ENCODE data around the gene PMFBP1.

Gene PMFBP1

DNA sequence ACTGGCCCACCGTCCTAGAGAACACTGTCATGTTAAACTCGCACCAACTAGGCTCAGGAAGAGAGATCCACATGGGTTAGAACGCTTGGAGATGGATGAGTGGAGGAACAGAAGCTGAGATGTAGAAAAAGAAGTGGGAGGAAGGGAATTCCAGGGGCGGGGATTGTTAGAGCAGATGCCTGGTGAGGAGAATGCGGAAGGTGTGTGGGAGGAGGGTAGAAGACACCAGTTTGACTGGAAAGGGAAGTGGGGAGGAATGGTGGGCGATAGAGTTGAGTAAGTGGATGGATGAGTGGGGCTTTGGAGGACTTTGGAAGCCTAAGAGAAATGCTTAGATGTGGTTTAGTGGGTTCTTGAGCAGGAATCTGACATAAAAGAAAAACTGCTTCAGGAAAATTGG is 40.9 kb downstream of the PMFBP1 start:
- no peak for DNase-seq (ENCODE audit: low read depth in 2 of 2)

DNA sequence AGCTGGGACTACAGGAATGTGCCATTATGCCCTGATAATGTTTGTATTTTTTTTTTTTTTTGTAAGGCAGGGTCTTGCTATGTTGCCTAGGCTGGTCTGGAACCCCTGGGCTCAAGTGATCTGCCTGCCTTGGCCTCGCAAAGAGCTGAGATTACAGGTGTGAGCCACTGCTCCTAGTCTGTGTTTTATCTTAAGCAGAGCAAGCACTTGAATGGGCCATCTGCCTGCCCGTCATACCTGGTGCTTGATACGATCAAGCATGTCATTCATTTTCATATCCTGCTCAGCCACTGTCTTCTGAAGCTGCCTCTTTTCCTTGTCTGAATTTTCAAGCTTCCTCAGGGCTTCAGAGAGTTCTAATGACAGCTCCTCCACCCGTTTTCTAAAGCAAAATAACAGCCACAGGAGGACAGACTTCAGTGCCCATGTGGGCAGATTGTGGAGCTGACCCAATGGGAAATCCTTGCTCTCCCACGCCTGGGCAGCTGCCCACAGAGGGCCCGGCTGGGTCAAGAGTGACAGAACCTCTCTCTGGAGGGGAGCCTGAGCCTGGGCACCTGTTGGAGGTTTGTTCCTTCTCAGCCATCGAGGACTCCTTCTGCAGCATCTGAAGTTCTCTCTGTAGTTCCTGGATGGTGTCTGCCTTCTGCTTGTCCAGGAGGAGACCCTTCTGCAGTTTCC is 41.8 kb downstream of the PMFBP1 start:
- DNase-seq (ENCODE audit: low read depth in 2 of 2): no peak

DNA sequence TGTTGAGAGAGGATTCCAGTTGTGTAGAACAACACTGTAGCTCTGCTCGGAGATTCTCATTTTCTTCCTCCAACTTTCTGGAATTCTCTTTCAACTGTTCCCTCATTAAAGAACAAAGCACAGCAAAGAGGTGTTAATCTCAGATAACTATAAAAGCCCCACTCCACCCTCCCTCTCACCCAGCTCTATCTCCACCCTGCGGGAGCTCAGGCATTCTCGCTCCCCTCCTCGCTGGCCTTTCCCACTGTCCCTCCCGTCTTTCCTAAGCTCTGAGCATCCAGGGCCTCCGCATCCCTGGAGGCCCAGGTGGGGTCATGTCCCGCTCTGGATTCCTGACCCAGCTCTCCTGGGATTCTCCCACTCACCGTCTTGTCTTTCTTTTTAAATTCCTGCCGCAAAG is 43.3 kb downstream of the PMFBP1 start:
- no peak for DNase-seq (ENCODE audit: low read depth in 2 of 2)

DNA sequence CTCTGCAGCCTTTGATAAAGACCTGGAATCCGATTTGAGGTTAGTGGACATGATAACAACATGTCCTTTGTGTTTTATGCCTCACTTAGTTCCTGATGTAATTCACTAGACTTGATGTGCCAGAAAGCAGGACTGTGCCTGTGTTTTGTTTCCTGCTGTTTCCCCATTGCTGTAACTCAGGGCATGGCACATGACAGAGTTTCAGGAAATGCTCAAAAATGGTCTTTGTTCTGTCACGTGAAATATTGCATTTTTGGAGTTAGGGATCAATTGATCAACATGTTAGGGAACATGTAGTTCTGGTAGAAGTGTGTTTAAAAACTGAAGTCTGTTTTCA is 45.6 kb downstream of the PMFBP1 start:
- DNase-seq (ENCODE audit: low read depth in 2 of 2): no peak

DNA sequence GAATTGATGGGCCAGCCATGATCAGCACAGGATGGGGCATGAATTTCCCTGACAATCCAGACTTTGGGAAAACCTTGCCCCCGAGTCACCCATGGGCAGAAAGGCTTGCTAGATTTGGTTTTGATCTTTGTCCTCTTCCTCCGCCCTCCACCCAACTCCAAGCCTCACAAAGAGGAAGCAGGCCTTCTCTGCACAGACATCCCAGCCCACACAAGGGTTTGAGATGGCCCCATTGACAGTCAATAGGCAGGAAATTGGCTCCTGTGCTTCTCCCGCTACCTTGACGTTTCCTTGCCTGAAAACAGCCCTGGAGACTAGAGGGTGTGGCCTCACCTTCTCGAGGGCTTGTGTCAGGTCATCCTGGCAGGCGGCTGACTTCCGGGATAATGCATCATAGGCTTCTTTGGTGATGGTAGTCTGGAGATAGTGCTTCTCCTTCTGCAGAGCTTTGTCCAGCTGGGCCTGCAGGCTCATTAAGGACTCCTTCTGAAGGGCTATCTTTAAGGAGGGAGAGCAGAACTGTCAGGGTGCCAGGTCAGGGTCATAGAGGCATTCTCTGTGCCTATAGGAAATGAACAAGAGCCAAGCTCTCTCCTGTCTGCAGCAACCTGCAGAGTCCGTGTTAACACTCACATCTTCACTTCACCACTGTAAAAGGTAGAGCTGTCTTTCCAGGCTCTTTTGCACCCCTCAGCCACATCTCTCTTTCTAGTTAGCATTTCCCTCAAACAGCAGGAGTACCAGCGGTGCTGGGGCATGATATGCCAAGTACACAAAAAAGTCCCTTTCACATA is 46.1 kb downstream of the PMFBP1 start:
- no peak for DNase-seq (ENCODE audit: low read depth in 2 of 2)

DNA sequence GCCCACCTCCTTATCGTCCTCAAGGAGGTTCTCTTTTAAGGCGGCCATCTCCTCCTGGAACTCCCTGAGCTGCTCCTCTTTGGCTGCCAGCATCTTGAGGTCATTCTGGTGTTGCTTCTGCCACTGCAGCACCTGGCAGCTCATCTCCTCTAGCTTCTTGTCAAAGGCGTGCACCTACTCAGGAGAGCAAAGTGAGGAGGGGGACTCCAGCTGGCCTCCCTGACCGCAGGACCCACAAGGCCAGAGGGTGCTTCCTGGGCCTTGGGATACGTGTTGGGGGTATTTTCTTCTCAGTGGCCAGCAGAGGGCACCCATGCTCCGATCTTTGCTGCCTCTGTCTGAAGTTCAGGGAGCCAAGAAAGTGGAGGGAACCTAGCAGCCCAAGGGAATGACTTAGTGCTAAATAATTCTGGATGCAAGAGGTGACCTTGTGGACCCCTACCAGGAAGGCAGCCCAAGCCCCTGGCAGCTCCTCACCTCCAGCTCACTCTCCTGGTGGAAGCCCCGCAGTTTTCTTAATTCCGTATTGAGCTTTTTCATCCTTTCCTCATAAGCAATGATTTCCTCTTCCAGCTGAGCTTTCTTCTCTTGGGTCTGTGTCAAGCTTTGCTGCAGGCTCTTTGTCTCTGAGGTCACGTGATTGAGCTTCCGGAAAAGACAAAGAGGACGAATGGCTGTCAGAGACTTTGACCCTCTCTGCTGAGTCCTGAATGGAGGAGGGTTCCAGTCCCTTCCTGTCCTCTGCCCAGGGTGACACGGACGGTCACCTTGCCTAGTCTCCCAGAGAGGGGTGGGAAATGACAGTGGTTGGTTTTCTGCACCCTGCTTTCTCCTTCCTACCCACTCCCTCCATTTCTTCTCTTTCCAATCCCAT is 47.0 kb downstream of the PMFBP1 start:
- DNase-seq (ENCODE audit: low read depth in 2 of 2): peak; percentile 29 to 39

DNA sequence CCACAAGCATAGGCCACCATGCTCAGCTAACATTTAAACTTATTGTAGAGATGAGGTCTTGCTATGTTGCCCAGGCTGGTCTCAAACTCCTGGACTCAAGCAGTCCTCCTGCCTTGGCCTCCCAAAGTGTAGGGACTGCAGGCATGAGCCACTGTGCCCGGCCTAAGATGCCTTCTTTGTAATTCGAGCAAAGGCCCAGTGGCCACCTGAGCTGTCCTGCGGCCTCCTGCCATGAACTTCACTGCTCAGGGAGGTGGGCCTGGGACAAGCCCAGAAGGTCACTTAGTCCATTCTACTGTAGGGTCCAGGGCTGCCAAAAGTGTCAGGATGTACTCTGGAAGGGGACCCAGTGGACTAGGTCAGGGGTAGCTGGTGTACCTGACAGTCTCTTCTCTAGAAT is 47.8 kb downstream of the PMFBP1 start:
- DNase-seq (ENCODE audit: low read depth in 2 of 2): no peak

DNA sequence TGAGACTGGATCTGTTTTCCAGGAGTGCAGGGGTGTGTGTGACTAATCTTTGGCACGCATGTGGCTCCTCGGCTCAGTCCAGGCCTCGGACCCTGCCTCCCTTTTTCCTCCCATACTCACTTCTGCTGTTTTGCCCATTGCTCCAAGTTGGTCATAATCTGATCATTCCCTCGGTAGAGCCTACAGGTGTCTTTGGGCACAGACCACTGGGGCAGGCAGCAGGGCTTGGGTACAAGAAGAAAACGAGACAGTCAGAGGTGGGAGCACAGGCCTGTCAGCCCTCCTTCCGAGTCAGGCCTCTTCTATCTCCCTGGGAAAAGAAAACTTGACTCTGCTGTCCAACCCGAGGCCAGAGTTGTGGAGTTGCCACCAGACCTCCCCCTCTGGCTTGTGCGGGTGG is 48.5 kb downstream of the PMFBP1 start:
- DNase-seq (ENCODE audit: low read depth in 2 of 2): no peak

DNA sequence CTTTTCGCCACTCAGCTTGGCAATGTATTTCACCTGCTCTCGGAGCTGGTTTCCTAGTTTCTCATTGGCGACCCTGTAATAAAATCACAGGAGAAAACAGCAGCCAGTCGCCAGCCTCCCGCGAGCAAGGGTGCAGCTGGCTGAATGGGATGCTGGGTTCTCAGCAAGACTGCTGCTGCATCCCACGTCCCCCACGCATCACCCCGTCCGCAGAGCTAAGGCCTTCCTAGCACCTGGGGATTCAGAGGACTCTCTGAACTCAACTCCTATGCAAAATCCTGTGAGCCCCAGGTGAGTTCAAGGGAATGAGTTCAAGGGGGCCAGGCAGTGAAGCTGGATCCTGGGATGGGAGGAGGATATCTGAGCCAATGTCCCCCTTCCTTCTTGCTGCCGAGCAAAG is 49.0 kb downstream of the PMFBP1 start:
- DNase-seq (ENCODE audit: low read depth in 2 of 2): no peak

DNA sequence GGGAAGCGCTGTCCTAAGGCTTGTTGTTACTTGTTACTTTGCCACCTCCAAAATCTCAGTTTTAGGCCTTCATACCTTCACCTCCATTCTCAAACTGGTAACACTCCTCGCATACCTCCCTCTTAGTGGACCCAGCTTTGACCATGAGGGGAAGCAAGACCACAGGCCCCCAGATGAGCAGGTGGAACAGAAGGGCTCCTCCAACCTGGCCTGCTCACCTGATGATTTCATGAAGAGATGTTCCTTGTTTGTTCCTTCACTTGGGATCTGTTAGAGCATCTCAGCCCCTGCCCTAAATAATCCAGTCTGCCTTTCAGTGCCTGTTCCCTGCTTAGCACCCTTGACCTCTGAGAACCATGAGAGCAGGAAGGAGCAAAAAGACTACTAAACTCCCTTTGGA is 49.6 kb downstream of the PMFBP1 start:
- DNase-seq (ENCODE audit: low read depth in 2 of 2): no peak

DNA sequence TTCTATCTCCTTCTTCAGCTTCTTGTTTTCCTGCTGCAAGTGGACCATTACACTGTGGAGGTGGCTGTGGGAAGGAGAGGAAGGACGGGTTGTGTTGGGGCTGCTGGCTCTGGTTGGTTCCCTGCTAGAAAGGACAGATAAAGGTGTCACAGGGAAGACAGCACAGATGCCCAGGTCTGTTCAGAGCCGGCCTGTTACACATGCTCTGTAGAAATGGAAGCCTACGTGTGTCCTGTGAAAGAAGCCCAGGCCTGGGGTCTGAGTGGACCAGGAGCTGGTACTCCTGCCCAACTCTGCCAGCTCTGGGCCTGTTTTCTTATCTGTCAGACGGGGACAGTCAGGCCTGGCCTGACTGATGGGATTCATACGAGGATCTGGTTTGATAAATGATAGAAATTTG is 51.9 kb downstream of the PMFBP1 start:
- no peak for DNase-seq (ENCODE audit: low read depth in 2 of 2)

DNA sequence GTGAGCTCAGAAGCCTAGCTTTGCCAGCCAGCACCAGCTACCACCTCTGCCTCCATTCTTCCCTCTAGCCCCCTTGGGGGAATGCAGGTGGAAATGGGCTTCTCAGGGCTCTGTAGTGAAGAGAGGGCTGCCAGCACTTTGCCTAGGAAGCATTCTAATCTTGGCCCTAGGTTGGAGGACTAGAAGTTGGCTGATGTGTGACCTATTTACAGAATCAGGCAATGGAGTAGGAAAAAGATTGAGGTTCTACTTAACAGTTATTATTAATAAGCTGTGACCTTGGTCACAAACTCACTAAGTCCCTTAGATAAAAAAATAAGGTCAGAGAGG is 58.4 kb downstream of the PMFBP1 start:
- no peak for DNase-seq (ENCODE audit: low read depth in 2 of 2)

DNA sequence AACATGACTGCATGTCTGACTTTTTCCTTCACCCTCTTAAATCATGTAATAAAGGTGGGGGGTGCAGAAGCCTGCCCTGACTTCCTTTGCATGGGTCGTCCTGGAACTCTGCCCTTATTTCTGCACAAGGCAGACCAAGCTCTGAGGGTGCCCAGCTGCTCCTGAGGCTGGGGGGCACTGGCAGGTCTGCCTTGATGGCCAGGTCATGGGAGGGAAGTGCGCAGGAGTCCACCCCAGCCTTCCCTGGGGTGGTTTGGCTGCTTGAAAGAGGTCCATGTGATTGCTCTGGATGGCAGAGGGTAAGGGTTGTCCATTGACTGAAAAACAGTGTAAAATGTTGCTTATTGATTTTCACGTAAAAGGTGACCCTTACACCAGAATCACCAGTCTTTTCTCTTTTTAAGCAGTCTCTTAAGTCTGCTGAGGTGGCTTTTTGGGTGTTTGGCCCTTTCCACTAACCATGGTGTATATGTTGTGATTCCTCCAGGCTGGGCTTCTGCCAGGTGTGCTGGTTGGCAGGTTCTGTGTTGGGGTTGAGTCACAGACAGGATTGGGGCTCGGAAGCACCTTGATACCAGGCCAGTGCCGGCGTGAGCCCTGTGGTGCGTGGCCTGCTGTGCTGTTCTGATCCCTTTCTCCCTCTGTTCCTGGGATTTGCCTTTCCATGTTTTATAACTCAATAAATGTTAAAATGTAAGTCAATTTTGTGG is 58.9 kb downstream of the PMFBP1 start:
- DNase-seq (ENCODE audit: low read depth in 2 of 2): no peak

DNA sequence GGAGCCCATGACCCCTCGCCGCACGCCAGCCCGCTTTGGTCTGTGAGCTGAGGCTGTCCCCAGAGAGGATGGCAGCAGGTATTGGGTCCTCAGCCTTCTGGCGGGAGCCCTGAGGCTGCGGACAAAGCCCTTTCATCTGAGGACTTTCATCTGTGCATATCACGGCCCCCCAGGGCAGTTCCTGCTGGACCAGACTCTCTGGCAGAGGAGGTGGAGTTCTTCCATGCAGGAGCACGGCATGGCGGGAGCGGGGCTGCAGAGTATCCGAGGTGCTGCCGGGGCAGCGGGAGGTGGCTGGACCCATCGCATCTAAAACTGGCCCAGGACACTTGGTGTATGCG is 59.5 kb downstream of the PMFBP1 start:
- no peak for DNase-seq (ENCODE audit: low read depth in 2 of 2)

DNA sequence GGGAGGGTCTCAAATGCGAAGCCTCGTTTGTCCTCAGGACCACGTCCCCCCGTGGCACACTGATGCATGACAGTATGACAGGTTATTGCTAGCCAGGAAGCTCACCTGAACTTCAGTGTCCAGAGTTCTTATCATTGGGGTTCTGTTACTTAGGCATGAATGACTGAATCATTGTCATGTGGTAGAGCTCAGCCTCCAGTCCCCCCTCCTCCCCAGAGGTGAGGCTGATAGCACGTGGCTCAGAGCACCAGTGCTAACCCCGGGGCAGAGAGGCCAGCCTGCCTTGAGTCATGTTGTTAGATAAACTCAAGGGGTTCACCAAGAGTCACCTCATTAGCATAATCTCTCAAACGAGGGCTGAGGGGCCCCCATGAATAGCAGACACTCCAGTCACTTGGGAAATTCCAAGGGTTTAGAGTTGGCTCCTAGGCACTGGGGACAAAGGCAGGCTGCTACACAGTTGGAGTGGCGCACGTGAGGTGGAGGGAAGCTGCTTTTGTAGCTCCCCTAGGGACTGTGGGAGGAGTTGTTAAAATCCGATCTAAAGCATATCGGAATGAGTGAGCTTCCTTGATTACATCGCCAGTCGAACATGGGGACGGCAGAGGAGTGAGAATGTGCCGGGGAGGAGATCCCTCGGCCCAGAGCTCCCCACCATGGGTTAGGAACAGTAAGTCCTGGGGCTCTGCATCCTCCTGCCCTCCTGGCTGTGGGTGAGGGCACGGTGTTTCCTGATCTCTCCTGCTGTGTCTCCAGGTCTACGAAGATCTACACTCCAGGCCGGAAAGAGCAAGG is 60.1 kb downstream of the PMFBP1 start:
- DNase-seq (ENCODE audit: low read depth in 2 of 2): no peak

DNA sequence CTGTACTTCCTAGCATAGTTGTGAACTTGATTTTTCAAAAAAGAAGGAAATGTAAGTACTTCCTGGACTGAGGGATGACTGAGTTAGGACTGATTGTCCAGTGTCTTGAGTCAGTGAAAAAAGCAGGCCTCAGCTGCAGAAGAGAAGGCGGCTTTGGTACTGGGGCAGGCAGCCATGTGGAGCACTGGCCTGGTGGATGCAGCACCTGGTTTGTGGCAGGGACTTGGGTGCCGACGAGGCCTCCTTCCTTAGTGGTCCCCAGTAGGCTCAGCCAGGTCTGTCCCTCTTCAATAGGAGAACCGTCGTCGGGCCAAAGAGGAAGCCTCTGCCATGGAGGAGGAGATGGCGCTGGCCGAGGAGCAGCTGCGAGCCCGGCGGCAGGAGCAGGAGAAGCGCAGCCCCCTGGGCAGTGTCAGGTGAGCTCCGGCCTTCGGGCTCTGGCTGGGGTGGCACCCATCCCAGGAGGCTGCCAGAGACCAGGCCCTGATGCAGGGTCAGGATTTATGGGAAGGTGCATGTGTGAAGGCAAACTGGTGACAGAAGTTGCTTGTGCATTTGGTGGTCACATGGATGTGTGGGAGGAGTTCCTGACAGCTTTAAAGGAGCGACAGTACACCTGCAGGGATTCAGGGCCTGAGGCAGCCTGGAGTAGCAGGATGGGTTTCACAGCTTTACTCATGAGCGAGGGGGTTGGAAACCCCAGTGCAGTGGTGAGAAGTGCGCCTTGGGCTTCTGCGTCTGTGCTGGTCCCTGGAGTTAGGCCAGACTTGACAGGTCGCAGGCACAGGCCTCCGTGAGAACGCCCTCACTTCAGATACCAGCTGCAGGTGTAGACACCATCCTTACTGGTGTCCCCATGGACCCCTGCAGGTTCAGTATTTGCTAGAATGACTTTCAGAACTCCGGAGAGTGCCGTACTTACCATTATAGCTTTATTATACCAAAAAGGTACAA is 61.0 kb downstream of the PMFBP1 start:
- DNase-seq (ENCODE audit: low read depth in 2 of 2): no peak

DNA sequence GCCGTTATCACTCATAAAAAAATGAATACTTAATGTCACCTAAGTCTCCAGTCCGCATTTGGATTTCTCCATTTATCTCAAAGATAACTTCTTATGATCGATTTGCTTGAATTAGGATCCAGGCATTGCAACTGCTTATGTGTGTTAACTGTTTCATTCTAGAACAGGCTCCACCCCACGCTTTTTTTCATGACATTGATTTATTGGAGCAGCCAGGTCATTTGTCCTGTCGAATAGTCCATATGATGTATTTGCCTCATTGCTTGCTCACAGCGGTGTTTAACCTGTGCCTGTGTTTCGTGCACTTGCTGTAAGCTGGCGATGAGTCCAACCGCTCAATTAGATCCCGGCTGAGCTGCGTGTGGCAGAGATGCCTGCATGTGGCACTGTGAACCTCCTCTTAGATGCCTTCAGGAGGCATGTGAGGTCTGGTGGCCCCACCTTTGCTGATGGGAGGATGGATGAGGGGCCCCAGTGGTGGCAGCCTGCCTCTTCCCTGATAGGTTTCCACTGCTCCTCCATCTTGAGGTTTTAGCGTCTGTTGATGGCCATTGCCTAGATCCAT is 61.9 kb downstream of the PMFBP1 start:
- no peak for DNase-seq (ENCODE audit: low read depth in 2 of 2)

DNA sequence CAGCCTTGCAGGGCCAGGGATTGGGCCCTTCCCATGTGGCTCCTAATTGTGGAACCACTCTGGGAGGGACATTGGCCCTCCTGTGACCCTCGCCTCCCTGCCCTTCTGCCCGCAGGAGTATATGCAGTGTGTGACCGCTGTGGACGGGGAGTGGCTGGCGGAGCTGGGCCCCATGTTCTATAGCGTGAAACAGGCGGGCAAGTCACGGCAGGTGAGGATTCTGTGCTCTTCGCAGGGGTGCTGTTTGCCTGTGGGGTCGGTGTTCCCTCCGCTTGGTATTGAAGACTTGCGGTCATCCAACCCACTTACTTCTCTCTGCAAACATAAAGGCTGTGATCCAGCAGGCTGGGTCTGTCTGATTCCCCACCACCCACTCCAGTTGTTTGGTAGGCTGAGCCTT is 62.7 kb downstream of the PMFBP1 start:
- no peak for DNase-seq (ENCODE audit: low read depth in 2 of 2)

DNA sequence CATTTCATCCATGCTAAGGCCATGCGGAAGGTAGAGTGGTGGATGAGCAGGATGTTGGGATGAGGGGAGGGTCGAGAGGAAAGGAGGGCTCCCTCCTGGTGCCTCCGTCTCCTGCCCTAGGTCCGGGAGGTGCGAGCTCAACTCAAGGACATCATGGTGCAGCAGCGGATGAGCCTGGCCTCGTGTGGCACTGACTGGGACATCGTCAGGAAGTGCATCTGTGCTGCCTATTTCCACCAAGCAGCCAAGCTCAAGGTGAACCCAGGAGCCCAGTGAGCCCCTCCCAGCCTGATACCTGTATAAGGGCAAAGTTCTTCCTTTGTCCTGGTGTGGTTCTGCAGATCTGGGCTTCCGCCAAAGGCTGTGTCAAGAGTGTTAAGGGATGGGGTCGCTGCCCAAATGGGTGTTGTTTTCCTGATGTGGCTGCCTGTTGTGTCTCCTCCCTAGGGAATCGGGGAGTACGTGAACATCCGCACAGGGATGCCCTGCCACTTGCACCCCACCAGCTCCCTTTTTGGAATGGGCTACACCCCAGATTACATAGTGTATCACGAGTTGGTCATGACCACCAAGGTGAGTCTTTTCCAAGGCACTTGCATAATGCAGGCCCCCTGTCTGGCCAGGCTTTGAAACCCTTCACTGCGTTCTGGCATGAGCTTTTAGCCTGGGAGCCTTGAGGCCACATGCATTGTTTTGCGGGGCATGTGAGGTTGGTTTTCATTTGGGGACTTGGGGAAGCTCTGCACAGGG is 63.4 kb downstream of the PMFBP1 start:
- DNase-seq (ENCODE audit: low read depth in 2 of 2): no peak

Data from fibroblast of skin of left biceps (primary cell).